NCI-H460 (cell line): ENCODE data around the gene CCDC120. TPM values are rescaled to one million over a fixed set of nuclear protein-coding genes. Genes with fewer than 3 reads are reported as not detected.
A peak's percentile ranks its signal among the peaks of the same experiment; 100 is the strongest.

Source experiments
- DNase-seq: peaks from one replicate; pipeline ENCODE4 v3.0.0-alpha.2; 2016; ENCODE audit warnings: low read depth; ENCODE audit errors: extremely low read depth
- total RNA-seq: library from RNA; depleted of rRNA; stranded (reverse); fragments of >200 nt; shearing (Covaris generic); gene quantifications from 2 replicates; pipeline ENCODE4 v1.2.3, GENCODE V29; 2014

CCDC120 gene
- total RNA-seq, 1 experiment from 2014 or later = 0.22 TPM

DNA sequence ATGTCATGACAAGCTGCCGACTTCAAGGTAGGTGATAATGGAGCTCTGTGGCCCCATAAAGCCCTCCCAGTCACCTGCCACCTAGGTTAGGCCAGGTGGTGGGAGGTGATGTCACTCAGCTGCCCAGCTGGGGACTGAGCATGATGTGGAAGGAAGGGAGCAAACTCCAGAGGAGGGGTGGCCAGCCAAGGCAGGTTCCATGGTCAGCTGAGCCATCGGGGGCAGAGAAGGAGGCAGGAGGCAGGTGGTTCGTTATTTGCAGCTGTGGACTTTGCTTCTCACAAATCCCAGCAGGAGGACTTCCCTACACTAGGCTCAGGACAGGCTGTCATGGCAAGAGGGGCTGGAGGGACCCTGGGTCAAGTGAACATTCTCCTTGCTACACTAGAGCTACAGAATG lies 2.1 kb downstream of the CCDC120 start:
- no peak for DNase-seq

DNA sequence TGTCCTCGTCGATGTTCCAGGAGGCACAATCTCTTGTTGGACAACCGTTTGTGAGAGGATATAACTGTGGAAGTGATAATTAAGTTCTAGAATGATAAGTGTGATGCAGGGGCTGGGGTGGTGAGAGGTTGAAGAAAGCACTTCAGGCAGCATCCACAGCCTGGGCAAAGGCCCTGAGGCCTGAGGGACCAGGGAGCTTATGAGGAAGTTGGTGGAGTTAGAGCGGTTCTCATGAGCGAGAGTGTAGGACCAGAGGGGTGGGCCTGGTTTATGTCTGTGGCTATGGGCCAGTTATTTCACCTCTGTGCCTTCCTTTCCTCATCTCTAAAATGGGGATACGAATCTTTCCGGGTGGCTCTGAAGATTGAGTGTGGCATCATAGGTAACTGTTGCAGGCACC lies 2.7 kb downstream of the CCDC120 start:
- no peak for DNase-seq

DNA sequence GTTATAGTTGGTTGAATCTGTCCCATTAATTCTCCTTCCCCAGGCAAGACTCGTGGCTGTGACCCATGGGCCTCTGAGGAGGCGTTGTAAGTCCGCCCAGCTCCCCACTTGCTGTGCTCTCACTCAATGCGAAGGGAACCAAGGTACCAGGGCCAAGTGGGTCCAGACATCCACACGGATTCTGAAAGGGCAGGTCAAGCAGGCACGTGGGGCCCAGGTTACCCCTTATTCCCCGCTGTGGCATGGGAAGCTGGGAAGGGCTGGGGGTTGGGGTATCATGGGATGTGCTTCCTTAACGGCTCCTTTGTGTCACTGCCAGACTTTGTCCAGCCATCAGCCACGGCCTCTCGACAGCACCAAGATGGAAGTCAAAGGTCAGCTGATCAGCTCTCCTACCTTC lies 3.1 kb downstream of the CCDC120 start:
- no peak for DNase-seq

DNA sequence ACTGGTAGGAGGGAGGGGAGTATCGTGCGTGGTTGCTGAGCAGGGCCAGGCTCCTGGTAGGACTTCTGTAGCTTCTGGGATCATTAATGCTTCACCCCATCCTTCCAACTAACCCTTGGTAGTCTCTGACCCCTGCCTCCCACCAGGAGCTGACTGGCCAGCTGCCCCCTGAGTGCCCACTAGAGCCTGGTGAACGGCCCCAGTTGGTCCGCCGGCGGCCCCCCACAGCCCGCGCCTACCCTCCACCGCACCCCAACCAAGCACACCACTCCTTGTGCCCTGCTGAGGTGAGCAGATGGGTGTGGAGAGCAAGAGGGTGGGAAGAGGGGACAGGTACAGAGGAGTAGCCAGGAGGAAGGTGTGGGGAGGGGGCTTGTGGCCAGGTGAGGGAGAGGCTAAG lies 4.9 kb downstream of the CCDC120 start:
- DNase-seq = no peak

DNA sequence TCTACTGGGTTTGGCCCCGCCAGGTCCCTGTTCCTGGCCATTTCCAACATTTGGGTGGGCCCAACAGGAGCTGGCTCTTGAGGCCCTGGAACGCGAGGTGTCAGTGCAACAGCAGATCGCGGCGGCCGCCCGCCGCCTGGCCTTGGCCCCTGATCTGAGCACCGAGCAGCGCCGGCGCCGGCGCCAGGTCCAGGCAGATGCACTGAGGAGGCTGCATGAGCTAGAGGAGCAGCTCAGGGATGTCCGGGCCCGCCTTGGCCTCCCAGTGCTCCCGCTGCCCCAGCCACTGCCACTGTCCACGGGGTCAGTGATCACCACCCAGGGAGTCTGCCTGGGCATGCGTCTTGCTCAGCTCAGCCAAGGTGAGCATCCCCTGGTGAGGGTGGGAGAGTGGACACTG lies 5.5 kb downstream of the CCDC120 start:
- no peak for DNase-seq

DNA sequence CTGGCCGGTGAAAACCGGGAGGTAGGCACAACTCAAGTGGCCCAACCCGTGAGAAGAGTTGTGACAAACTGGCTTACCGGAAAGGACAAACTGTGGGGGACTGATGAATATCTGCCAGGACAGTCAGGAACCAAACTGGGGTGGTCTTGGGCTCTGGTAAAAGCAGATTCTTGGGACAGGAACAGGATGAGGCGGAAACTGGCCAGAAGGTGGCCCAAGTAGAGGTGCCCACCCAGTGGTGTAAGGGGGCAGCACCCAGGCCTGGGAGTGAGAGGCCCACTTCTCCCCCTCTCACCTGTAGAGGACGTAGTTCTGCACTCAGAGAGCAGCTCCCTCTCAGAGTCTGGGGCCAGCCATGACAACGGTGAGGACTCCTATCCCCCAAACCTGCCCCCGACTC lies 5.9 kb downstream of the CCDC120 start:
- no peak for DNase-seq

DNA sequence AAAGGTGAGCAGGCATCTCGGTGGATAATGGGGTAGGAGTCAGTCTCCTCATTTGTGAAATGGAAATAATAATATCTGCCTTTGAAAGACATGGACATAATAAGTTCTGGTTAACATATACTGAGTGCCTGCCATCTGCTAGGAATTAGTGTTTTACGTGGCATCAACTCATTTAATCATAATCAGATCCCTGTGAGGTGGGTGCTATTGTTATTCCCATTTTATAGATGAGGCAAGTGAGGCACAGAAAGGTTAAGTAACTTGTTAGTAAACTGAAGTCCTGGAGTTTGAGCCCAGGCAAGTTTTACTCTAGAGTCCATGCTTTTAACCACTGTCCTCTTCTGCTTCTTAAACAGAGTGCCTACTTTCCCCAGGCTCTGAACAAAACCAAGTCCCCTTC lies 7.5 kb downstream of the CCDC120 start:
- no peak for DNase-seq

DNA sequence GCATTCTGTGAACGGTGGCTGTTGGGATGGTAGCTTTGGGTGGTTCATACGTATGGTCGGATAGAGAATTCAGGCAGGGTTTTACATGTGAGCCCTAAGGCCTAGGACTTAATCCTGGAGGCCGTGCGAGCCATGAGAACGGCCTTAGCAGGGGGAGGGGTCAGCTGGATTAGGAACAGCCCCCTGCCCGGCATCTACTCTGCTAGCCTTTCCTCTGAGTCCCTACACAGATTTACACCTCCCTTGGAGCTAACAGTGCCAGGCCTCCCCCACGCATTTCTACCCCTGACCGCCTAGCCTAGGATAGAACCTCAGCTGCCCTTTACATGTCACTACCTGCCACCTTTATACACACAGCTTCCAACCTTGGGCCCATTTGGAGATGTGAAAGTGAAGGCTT lies 7.9 kb downstream of the CCDC120 start:
- no peak for DNase-seq

DNA sequence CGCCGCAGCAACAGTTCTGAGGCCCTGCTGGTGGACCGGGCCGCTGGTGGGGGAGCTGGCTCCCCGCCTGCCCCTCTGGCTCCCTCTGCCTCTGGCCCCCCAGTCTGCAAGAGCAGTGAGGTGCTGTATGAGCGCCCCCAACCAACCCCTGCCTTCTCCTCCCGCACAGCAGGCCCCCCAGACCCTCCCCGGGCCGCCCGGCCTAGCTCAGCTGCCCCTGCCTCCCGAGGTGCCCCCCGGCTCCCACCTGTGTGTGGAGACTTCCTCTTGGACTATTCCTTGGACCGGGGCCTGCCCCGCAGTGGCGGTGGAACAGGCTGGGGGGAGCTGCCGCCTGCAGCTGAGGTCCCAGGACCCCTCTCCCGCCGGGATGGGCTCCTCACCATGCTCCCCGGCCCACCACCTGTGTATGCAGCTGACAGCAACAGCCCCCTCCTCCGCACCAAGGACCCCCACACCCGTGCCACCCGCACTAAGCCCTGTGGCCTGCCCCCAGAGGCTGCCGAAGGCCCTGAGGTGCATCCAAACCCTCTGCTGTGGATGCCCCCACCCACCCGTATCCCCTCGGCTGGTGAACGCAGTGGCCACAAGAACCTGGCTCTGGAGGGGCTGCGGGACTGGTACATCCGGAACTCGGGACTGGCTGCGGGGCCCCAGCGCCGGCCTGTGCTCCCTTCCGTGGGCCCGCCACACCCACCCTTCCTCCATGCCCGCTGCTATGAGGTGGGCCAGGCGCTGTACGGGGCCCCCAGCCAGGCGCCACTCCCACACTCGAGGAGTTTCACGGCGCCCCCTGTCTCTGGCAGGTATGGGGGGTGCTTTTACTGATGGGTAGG lies 8.7 kb downstream of the CCDC120 start:
- DNase-seq = no peak

DNA sequence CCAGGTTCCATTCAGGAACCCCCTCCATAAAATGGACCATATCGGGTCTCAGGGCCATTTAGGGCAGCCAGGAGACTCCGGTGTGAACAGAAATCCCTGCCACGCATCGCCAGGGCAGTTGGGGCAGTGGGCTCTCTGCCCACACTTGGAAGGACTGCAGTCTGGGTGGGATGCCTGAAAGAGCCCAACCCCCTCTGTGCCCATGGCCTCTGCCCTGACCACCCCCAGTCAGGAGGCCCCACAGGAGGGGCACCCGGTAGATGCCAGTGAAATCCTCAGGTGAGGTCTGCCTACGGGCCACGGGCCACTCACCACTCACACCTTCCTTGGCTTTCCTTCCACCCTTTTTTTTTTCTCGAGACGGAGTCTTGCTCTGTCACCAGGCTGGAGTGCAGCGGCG lies 10.2 kb downstream of the CCDC120 start:
- DNase-seq = no peak

DNA sequence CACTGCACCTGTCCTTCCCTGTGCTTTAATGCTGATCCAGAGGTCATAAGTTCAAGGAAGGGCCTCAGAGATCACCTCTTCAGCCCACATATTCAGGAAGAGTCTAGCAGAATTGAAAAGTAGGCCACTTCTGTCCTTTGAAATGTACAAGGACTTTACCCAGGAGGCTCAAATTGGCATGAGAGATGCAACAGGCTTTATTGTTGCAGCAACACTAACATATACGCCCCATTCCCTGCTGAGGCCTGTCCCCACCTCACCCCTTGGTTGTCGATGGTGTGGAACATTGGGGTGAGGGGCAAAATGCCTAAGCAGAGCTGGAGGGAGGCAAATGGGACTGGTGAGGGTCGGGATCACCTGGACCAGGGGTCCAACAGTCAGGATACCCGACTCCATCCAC lies 12.2 kb downstream of the CCDC120 start:
- DNase-seq = no peak

DNA sequence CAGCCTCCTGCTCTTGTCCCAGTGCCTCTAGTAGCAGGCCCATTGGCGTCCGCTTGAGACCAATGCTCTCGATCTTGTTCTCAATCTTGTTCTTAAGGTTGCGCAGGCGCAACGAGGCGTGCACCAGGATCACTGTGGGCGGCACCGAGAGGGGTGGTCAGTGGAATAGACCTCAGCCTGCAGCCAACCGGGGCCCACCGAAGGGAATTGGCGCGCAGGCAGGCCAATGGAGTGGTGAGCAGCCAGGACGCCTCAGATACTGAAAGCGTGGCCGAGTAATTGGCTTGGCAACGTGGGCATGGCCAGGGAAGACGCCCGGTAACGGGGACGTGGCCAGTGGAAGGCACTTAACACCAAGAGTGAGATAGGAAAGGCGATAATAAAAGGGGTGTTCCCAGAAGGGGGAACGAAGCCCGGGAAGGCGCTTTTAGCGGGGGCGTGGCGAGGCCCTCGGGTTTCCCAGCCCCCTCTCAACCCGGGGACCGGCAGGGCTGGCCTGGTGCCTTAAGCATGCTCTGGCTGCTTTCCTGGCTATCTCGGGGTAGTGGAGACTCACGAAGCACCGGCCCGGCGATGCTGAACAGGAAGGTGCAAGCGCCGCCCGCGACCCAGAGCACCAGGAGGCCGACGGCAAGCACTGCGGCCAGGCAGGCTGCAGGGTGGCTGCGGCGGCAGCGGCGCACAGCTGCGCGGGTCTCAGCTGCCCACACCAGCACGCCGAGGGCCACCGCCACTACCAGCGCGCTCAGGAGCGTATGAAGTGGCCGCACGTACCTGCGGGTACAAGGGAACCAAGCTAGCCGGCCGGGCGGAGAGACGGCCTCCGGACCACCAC lies 13.3 kb downstream of the CCDC120 start:
- DNase-seq = no peak

DNA sequence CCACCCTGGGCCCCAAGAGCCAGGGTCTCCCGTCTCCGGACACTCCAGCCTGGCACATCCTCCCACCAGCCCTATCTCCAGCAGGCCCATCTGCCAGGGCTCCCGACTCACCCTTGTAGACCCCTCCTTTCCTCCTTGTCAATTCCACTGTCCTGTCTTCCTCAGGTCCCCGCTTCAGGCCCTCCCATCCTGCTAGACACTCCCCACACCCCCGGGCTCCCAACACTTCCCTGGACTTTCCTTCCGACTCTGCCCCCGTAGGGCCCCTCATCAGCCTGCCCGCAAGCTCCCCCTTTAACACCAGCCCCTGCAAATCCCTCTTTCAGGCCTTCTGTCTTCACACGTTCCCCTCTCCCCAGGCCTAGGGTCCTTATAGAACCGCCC lies 13.9 kb downstream of the CCDC120 start:
- no peak for DNase-seq

DNA sequence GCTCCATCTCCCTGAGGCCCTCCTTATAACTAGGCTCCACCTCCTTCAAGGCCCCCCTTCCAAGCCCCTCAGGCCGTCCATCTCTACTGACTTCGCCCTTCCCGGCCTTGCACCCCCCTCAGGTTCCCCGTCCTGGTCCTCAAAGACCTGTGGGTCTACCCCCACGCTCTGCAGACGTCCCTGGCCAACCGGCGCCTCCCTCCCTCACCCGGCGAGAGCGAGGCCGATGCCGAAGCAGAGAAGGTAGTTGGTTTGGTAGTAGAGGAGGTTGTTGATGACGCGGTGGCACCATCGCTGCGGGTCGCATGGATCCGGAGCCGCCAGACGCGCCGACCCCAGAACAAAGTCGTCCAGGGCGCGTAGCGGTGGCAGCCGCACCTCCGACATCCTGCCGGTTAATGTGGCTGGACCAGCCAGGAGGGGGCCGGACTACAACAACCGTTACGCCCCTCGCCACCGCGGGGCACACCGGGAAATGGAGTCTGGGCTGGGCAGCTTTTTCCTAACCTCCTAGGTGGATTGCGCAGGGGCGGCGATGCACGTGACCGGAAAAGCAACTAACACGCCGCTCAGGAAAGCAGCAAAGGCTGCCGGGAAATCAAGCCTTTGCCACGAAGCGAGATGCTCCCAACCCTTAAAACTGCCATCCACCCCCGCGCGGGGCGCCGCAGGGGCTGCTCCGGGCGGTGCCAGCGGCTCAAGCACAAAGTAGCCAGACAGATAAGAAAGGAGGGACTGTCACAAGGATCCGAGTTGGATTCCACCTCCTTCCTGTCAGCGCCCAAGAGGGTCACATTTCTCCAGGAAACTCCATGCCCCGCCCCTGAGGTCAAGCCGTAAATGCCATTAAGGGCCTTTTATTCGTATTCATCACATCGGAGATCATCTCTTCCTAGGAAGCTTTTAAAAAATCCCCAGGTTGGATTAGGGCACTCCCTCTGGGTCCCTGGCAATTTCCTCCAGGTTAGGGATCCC lies 15.1 kb downstream of the CCDC120 start, which contains the start of gene PRAF2:
Gene PRAF2 (minus strand): TSS at position 402 of the 975 bp plus-strand sequence. CDS start 15 bp downstream, at position 387.
- peak; percentile 75 for DNase-seq

DNA sequence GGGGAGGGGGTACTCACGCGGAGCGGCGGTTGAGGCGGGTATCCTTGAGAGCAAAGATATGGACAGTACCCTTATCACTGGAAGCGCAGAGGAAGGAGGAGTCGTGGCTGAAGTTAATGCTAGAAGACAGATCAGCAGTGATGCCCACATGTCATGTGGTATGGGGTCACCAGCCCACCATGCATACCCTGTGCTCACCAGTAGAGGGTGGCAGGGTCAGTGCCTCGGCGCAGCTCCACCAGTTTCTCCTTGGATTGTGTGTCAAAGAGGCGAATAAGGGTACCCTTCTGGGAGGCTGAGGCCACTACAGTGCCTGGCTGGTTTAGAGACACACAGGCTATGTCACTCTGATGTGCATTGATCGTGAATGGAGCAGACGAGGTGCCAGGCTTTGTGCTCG lies 16.5 kb downstream of the CCDC120 start:
- no peak for DNase-seq

DNA sequence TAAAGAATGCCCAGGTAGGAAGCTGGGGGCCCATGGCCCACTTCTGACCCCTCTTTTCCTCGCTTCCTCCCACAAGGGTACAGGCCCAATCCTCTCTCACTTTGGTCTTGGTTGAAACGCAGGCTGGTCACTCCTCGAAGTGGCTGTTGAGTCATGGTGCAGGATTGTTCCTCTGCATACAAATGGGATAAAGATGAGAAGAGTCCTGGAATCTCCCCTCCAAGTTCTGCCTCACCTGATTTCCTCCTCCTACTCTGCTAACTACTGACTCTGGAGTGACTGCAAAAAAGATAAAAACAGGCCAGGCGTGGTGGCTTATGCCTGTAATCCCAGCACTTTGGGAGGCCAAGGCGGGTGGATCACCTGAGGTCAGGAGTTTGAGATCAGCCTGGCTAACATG lies 19.1 kb downstream of the CCDC120 start:
- DNase-seq = no peak

DNA sequence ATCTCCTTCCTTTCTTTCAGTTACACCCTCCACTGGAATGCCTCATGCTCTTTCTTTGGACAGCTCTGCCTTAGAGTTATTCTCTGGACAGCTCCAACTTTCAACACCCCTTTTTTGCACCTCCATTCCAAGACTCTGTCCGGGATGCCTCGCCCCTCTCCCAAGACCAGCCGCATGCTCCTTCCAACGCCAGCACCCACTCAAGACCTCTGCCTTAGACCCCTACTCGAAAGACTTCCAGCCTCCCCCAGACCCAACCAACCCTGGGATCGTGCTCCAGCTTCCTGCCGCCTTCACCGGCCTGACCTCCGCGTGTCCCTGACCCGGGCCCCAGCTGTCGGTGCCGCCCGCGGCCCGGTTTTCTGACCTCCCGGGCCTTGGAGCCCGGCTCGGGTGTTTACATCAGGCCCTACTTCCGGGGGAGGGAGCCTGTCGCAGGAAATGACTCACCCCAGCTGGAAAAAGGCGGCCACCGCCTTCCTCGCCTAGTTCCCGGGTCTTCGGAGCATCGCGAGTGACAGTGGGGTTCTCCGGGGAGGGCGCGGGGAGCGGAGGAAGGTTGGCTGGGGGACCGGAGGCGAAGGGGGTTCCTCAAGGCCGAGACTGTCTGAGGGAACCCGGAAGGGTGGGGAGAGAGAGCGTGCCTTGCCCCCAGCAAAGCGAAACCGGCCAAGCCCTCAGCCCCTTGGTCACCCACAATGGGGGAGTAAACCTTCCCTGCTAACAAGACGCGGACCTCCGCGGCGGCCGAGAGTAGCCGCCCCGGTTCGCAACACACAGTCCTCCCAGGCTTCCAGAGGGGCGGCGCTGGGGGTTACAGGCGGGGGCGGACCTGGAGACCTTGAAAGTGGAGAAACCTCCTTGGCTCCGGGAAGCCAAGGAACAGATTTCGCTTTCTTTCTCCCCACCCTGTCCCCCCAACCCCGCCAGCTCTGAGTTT lies 21.0 kb downstream of the CCDC120 start, which contains the start of gene WDR45:
Gene WDR45 (minus strand): TSS at position 399 of the 940 bp plus-strand sequence. CDS start 1,792 bp downstream, outside the sequence.
- DNase-seq = peak; percentile 59

DNA sequence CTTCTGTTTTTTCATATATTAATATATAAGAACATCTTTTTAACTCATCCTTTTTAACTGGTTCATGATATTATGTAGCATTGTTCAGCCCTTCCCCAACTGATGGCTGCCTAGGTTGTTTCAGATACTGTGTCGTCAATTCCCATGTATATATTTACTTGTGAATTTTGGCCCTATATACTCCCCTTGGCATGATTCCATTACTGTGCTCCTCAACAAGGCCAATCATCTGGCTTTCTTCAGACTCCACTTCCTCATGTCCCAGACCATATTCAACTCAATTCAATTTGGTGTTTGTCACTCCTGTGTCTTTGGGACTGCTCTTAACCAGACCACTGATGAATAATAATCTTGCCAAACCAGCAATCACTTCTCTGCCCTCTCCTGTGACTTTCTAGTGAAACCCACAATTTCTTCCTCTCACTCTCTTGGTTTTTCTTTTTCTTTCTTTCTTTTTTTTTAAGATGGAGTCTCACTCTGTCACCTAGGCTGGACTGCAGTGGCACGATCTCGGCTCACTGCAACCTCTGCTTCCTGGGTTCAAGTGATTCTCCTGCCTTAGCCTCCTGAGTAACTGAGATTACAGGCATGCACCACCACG lies 23.6 kb downstream of the CCDC120 start:
- DNase-seq = no peak

DNA sequence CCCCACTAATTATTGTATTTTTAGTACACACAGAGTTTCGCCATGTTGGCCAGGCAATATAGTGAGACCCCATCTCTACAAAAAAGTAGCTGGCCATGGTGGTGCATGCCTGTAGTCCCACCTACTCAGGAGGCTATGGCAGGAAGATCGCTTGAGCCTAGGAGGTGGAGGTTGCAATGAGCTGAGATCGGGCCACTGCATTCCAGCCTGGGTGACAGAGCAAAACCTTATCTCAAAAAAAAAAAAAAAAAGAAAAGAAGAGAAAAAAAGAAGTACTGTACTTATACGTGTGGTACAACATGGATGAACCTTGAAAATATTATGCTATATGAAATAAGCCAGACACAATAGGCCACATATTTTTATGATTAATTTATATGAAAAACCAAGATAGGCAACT lies 30.8 kb downstream of the CCDC120 start:
- DNase-seq = no peak
